ENCODE measurements around the gene CAMKMT.

- TF ChIP-seq CTCF (conservative IDR thresholded peaks at IDR 0.05) (no peak), ZFX (IDR thresholded peaks at IDR 0.05) (no peak)
Measured at GRCh38 chr2:44763275-44763782, 401.6 kb downstream of the CAMKMT start.
